HG03469 (cell line): ENCODE data around the gene SRSF5.

Experiments used
- ATAC-seq: cut with Tn5 transposase; IDR thresholded peaks from one replicate; pipeline ENCODE4 v1.9.1; 2021; ENCODE audit warnings: mild to moderate bottlenecking, moderate library complexity, moderate number of reproducible peaks; ENCODE audit not compliant: unreplicated experiment

SRSF5 gene

DNA sequence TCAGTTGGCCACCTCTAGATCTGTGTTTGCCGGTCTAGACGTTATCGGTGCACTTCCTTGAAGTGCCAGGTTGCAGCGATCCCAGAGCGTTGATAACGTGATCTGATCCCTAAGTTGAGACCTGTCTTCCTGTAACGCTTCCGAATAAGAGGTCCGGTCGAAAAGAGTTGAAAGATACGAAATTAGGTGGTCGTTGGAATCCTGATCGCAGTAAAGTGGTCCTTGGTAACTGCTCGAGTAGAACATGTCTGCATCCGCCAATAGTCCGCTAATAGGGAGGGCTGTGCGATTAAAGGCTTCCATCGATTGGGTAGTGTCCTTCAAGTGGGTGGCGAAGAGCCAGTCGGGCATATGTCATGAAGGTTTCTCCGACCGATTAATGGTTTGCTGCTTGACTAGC is 2.7 kb downstream of the SRSF5 start:
- no peak for ATAC-seq

DNA sequence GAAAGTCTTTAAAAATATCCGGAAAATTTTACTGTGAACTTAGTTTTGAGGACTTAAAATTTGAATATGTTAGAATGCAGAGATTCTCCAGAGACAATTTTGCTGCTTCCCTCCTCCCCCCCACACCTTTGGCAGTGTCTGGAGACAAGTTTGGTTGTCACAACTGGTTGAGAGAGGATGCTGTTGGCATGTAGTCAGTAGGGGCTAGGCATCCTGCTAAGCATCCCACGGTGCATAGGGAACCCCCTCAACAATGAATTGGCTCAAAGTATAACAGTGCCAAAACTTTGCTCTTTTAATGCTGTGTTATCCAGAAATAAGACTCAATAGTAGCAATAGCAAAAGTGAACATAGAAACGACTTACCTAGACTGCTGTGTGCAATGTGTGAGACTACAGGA is 3.6 kb downstream of the SRSF5 start:
- ATAC-seq = no peak

DNA sequence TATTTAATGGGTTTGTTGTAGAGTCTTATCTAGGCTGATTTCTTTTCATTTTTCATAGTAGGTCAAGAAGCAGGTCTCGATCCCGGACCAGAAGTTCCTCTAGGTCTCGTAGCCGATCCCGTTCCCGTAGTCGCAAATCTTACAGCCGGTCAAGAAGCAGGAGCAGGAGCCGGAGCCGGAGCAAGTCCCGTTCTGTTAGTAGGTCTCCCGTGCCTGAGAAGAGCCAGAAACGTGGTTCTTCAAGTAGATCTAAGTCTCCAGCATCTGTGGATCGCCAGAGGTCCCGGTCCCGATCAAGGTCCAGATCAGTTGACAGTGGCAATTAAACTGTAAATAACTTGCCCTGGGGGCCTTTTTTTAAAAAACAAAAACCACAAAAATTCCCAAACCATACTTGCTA is 4.2 kb downstream of the SRSF5 start:
- no peak for ATAC-seq

DNA sequence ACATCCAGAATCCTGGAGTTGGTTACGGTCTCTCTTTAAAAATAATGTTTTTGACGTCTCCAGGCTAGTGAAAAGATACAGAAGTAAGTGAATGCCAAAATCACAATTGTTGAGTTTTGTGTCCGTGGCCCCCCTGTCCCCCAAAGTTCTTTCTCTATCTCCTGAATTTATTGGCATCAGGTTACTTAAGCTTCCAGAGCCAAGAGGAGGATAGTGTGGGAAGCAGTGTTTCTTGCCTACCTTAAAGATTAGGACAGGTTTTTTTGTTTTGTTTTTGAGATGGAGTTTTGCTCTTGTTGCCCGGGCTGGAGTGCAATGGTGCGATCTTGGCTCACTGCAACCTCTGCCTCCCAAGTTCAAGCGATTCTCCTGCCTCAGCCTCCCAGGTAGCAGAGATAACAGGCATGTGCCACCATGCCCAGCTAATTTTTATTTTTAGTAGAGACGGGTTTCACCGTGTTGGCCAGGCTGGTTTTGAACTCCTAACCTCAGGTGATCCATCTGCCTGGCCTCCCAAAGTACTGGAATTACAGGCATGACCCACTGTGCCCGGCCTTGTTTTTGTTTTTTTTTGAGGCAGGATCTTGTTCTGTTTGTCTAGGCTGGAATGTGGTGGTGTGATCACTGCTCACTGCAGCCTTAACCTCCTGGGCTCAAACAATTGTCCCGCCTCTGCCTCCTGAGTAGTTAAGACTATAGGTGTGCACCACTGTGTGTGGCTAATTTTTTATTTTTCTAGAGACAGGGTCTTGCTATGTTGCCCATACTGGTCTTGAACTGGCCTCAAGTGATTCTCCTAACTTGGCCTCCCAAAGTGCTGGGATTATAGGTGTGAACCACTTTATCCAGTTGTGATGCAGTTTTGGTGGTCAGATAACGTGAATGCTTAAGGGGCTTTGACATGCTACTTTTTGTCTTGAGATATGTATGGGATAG is 5.4 kb downstream of the SRSF5 start:
- no peak for ATAC-seq

DNA sequence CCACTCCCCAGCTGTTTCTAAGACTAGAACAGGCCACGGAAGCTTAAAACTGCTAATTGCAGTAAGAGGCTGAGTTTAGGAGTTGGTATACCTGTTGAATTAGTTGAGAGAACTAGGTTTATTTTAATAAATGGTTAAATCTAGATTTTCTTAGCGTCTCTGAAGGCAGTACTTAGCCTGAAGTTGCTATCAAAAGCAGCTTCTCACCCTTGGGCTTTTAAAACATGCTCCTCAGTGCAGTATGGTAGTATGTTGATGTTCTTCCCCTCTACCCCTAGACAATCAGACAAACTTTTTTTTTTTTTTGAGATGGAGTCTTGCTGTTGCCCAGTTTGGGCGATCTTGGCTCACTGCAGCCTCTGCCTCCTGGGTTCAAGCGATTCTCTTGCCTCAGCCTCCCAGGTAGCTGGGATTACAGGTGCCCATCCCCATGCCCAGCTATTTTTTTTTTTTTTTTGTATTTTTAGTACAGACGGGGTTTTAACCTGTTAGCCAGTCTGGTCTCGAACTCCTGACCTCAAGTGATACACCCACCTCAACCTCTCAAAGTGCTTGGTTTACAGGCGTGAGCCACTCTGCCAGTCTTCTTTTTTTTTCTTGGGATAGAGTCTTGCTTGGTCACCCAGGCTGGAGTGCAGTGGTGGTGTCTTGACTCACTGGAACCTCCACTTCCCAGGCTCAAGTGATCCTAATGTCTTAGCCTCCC is 6.8 kb downstream of the SRSF5 start:
- ATAC-seq = no peak

DNA sequence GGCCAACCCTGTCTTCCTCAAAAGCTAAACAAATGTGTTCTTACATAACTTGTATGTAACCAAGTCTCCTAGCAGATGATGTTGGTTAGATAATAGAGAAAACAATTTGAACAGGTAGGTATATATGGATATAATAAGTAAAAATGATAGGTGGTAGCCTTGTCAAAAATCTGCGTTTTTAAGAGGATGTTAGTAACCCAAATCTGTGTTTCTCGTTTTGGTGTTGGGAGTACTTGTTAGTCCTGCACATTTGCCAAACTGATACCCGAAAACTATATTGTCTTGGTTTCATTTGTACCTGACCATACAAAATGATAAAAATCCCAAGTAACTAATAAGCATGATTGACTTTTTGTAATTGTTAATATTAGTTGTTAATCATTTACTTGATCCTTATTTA is 8.1 kb downstream of the SRSF5 start:
- no peak for ATAC-seq

DNA sequence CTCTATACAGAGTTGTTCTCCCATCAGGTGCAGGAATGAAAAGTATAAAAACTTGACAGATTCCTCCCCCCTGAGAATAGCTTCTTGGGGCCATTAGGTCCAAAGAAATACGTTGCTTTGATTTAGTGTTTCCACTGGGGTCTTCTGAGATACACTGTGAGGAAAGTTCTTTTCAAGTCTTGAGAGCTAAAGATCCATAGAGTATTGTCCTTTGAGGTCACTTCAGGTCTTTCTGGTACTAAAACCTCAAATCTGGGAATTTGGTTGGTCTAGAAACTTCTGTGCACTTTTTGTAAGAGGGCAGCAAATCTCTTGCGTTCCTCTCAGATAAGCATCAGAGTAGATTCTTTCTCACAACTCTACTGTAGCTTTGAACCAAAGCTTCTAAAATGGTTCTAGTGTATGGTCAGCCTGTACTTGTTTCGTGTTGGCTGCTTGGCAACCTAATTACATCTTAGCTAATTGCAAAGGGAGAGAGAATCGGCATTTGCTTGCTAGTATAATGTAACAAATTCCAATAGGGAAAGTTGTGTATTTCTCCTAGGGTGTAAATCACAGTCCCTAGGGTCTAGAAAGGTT is 10.0 kb downstream of the SRSF5 start:
- no peak for ATAC-seq

DNA sequence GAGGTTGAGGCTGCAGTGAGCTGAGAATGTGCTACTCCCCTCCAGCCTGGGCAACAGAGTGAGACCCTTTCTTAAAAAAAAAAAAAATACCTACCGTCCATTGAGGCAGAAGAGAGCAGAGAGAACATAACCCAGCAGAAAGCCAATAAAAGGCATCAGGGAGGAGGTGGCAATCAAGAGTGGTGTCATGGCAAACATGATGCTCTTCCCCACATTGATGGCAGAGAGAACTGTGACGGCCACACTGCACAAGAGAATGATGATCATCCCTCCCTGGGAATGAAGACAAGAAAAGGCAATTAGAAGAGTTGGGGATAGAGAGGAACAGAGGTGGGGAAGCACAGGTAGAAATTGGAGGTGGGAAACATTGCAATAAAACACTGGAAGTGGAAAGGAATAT is 12.1 kb downstream of the SRSF5 start:
- no peak for ATAC-seq

DNA sequence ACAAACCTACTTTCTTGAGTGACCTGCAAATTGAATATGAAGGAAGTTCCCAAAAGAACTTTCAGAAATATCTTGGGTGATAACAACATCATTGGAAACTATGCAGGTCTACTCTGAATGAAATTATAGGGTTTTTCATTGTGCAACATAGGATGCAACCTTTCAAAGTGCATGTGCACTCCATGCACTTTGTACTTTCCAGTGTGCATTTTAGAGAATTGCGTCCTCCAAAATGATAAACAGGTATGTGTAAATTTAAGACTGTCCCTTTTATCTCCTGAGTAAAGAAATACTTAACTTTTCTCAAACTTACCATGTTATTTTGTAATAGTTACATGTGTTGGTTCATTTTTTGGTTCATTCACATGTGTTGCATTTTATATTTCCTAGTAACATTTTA is 13.2 kb downstream of the SRSF5 start:
- ATAC-seq = no peak

DNA sequence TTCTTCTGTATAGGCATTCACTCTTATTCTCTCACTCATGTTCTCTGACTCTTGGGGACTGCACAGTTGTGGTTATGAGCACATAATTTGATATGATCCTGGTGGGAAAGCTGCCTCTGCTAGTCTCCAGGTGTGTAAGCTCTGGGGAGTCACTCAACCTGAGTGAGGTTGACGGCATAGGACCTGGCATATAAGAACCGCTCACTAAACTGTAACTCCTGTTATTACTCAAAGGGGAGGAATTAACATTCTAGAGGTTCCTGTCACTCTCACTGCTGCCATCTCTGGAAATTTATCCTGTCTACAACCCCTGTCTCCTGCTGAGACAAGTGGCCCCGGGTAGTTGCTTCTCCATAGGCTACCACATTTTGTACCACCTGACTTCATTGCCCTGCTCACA is 14.0 kb downstream of the SRSF5 start:
- ATAC-seq = no peak

DNA sequence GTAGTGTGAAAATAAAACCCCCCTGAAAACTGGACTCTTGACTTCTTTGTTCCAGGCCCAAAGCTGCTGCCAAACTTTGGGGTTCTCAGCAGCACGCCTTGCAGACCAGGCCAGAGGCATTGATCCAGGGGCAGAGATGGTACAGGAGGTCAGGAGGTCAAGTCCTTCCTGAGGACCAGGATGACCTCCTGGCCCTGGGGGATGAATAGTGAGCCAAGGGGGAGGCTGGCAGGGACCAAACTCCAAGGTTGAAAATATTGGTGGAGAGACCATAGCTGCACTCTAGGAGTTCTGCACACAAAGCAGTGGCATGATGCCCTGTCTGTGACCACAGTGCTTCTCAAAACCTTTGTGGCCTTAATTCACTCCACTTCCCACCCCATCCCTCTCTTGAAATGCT is 18.0 kb downstream of the SRSF5 start:
- no peak for ATAC-seq

DNA sequence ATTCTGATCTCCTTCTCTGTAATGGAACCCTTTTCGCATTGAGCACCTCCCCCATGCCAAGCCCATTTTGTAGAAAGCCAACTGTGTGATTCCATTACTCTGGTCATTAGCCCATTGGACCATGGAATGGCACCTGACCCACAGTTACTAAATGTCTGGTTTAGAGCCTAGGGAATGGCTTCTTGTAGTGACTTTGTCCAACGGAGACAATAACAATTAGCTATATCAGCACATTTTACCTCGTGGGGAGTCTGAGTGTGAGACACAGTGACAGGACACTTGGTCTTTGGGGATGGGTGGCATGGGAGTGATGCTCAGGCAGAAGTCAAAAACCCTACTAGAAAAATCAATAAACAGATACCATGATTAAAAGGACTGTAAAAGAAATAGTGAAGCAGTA is 19.7 kb downstream of the SRSF5 start:
- no peak for ATAC-seq

DNA sequence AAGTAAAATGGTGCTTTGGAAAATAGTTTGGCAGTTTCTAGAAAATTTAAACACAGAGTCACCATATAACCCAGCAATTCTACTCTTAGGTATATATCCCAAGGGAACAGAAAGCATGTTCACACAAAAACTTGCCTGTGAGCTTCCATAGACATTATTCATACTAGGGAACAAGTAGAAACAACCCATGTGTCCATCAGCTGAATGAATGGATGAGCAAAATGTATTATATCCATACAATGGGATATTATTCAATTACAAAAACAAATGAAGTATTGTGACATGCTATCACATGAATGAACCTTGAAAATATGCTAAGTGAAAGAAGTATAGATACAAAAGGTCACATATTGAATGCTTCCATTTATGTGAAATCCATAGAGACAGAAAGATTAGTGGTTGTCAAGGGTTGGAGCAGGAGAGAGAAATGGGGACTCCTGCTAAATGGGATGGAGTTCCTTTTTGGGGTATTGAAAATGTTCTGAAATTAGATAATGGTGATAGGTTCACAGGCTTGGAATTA is 22.2 kb downstream of the SRSF5 start:
- no peak for ATAC-seq

DNA sequence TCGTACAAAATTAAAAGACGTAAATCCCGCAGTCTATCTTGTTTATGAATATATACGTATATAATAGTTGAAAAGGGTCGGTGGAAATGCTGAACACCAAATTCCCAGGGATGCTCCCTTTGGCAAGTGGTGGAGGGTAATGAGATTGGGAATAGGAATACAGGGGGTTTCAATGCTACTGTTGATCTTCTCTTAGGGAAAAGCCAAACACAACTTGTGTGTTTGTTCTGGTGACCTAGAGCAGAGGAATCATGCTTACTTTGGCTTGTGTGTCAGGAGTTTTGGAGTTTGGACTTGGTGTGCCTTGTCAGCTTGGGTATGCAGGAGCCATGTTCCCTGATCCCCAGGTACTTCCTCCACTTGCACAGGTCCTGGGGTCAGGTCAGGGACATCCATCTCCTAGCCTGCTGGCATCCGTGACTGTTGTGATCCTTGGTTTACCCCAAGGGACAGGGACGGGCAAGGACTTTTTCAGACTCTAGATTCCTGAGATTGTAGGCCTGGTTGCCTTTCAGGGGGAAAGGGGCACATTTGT is 26.0 kb downstream of the SRSF5 start:
- no peak for ATAC-seq

DNA sequence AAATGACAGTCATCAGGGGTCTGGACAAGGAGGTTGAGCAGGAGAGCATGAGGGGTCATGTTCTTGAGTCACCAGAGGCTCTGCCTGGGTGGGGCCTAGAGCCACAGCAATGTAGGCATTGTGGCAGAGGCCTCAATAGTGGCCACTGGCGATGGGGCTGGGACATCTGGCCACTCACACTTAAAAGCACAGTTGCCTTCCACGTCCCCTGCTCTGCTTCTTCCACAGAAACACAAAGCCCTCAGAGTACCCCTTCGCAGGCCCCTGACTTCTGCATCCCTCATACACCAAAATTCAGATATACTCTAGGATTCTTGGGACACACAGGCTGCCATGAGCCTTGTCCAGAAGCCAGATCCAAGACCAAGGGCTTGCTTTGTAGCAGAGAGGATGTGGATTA is 27.8 kb downstream of the SRSF5 start:
- ATAC-seq = no peak

DNA sequence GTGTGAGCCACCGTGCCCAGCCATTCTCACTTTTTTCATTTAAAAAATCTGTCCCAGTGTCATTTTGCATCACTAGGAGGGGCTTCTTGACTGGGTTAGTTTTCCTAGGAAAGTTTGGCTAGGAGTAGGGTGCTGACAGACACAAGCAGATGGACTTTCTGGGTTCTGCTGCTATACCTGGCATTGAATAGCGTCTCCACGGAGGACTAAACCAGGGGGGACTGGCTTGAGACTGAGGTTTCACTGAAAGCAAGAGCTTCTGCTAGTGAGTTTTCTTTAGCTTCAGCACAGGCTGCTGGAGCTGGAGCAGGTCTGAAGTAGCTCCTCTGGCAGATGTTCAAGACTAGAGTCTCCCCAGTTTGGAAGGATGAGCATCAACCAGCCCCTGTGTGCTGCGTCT is 28.7 kb downstream of the SRSF5 start:
- no peak for ATAC-seq

DNA sequence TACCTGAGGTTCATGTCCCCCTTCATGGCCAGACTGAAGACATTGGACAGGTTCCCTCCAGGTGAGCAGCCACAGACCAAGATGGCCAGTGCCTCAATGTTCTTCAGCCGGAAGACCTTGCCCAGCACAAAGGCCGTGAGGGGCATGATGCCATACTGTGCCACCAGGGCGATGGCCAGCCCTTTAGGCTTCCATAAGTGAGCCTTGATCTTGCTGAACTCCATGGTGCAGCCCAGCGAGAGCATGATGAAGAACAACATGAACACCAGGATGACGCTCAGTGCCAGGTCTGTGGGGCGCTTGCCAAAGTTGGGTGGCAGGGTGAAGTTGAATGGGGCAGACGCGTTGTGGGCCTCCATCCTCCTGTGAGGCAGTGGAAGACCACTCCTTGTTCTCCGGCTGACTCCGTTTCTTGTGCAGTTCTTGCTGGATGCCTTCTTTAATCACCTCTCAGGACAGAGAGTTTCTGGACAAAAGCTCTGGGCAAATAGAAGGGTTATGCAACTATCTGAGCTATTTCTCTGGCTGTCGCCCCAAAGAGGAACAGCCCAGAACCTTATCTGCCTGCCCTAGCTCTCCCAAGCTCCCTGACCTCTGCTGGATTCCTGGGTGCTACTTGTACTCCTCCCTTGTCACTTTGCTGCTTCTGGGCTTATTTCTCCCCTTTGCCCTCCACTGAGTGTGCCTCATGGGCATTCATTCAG is 30.0 kb downstream of the SRSF5 start, which contains the start of gene SLC10A1:
SLC10A1 (minus strand) TSS at position 445 of the 704 bp plus-strand sequence; CDS start at position 359, 86 bp downstream.
- ATAC-seq = no peak

DNA sequence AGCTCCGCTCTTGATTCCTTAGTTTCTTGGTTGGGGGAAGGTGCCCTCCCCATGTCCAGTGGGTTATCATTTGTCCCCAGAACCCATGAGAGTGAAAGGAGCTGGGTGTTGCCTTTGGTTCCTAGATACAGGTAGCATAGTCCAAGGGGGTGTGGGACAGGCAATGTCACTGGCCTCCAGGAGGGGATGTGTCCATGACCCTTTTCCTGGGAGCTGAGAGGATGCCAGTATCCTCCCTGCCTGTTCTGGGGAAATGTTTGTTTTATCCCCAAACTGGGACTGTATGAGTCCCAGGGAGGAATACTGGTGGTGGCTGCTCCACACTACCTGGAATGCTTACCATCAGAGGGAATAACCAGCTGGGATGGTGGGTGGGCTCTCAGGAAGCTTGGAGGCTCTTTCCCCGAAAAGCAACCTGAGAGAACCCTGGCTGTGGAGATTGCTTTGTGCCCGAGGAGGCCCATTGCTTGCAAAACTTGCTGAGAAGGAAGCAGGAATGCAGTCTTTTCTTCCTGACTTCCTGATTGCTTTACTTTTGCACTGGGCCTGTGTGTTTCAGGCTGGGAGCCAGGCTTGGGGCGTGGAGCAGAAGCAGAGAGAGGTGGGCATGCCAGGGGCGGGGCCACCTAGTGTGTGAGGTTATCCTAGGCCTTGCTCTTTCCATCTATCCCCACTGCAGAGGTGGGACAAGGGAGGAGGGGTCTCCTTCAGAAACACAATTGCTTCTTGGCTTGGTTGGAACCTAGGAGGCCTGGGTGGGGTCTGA is 30.8 kb downstream of the SRSF5 start:
- no peak for ATAC-seq

DNA sequence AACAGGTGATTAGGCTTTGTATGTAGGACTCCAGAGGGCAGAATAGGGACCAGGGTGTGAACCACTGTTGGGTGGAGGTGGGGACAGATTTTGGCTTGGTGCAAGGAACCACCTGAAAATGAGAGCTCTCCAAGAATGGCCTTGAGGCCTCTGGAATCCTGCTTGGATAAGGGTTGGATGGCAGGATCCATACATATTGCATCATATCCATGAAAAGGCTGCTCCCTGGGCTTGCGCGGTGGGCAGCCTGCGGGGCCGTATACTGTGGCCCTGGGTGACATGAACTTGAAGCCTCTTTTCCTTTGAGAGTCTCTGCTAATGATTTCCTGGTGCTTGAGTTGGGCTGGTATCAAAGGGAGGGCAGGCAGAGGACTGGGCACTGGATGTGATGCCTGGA is 31.4 kb downstream of the SRSF5 start:
- ATAC-seq = no peak

DNA sequence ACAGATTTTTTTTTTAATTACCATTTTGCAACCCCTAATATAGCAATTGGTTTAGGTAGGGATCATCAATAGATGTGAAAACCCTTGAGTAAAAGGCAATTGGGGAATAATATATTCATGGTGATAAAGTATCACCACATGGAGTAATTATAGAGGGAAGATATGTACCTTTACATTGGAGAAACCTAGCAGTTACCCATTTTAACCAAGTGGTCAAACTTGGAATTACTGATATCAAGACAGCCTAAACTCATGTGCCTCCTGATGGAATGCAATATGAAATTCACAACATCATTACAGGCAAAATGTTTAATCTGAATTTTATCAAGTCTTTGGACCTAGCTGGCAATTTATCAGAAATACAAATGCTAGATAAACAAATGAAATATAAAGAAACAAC is 36.8 kb downstream of the SRSF5 start:
- no peak for ATAC-seq
